ENCODE results near the gene THADA. TPM values are rescaled to one million over a fixed set of nuclear protein-coding genes. Genes with fewer than 3 reads are reported as not detected.

THADA gene
- total RNA-seq, 1 donor from 2014 or later = 32.9 TPM

DNA sequence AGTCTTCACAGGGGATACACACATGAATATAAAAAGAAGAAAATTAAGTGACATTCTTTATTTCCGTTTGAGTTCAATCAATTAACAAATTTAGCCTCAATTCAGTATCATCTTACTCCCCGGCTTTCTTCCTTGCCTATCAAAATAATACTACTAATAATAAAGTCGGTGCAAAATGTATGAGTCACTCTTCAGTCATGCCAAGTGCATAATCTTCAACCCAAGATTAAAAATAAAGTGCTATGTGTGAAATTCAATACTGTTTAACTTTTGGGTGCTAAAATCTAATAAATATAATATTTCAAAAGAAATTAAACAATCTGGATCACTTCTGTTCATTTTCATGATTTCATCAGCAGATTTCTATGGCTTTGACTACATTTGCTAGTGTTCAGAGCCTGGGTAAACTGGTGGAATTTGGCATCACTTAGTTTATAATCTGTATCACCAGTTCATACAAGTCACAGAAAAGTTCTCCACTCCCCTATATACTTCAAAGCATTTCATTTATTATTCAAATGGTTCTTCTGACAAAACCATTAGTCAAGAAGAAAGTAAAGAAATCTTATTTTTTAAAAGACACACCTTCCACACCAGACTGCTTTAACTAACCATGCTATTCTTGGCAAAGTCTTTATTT lies 183.6 kb downstream of the THADA start:
- intact Hi-C loops (cut with DNase I) = no loop called here
- no peaks in the 10 kb centered on the region for H3K36me3 ChIP-seq
- no peak overlapping the region for H3K27ac ChIP-seq
- H3K4me3 ChIP-seq = no peak overlapping the region
- no peak for ATAC-seq
- peaks cover 12% of the 10 kb centered on the region for H3K4me1 ChIP-seq
- H3K27me3 ChIP-seq = no peaks in the 10 kb centered on the region
- H3K9me3 ChIP-seq = no peaks in the 10 kb centered on the region
- TF ChIP-seq, protein P1, sequence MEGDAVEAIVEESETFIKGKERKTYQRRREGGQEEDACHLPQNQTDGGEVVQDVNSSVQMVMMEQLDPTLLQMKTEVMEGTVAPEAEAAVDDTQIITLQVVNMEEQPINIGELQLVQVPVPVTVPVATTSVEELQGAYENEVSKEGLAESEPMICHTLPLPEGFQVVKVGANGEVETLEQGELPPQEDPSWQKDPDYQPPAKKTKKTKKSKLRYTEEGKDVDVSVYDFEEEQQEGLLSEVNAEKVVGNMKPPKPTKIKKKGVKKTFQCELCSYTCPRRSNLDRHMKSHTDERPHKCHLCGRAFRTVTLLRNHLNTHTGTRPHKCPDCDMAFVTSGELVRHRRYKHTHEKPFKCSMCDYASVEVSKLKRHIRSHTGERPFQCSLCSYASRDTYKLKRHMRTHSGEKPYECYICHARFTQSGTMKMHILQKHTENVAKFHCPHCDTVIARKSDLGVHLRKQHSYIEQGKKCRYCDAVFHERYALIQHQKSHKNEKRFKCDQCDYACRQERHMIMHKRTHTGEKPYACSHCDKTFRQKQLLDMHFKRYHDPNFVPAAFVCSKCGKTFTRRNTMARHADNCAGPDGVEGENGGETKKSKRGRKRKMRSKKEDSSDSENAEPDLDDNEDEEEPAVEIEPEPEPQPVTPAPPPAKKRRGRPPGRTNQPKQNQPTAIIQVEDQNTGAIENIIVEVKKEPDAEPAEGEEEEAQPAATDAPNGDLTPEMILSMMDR (IDR thresholded peaks at IDR 0.05) = no peak
- DNase-seq = no peak

DNA sequence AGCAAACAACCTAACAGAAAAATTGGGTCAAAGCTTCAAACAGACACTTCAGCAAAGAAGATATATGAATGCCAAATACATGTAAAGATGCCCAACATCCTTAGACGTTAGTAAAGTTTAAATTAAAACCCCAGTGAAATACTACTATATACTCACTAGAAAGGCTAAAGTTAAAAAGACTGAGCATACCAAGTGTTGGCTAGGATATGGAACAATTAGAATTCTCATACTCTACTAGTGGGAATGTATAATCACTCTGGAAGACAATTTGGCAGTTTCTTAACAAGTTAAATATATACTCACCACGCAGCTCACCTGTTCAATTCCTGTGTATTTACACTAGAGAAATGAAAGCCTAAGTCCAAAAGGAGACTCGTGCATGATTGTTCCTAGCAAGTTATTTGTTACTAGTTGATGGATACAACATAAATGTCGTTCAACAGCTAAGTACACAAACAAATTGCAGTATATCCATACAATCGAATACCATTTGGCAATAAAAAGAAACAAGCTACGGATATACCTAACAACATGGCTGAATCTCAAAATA lies 185.7 kb downstream of the THADA start:
- H3K36me3 ChIP-seq = no peaks in the 10 kb centered on the region

DNA sequence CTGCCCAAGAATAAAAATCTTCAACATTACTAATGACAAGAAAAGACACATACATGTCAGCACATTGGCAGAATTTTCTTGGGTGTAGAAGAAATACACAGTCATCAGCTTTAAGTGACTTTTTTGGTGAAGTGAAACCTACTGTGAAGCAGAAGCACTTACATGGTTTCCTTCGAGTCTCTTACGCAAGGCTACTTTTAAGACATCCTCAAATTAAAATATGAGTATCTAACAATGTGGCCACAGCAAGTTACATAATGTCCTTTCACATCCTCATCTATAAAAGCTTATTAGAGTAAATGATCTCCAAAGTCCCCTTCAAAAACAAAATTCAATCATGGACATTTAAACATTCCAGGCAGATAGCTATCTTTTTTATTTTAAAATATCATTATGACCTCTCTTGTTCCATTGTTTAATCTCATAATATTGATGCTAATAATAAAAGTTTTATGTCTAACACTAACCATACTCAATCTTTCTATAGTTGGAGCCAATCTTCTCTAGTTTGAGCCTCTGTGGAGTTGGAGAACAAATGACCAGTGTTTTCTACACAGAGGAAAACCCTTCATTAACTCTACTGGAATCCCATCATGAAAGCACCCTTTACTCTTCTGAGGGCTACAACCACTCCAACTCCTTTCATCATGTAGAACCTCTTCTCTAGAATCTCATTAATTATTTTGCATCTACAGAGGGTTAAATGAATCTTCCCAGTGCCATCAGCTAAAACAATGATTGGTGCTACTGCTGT lies 187.3 kb downstream of the THADA start:
- Histone ChIP-seq H3K27ac (peak overlapping the region; percentile 43), H3K4me1 (peaks cover 12% of the 10 kb centered on the region)

More for the DNA sequence above, 185.7 kb downstream of the THADA start:
- DNase-seq (no peak), ATAC-seq (no peak)
- Histone ChIP-seq H3K27ac (no peak overlapping the region), H3K4me3 (no peak overlapping the region), H3K9me3 (no peaks in the 10 kb centered on the region), H3K27me3 (no peaks in the 10 kb centered on the region), H3K4me1 (peaks cover 12% of the 10 kb centered on the region)
- intact Hi-C loops (cut with DNase I) = no loop called here
- TF ChIP-seq, protein P1 (IDR thresholded peaks at IDR 0.05) = no peak

GRCh38 chr2:43407935-43408334 lies 187.9 kb downstream of the THADA start:
- Histone ChIP-seq H3K27ac (peak overlapping the region; percentile 43), H3K27me3 (no peaks in the 10 kb centered on the region), H3K4me1 (peaks cover 12% of the 10 kb centered on the region), H3K36me3 (no peaks in the 10 kb centered on the region), H3K9me3 (no peaks in the 10 kb centered on the region), H3K4me3 (no peak overlapping the region)
- TF ChIP-seq, protein P1 (IDR thresholded peaks at IDR 0.05) = no peak
- intact Hi-C loops (cut with DNase I) = no loop called here
- ATAC-seq (no peak), DNase-seq (no peak)

More for the DNA sequence above, 187.3 kb downstream of the THADA start:
- H3K4me3 ChIP-seq = no peak overlapping the region
- intact Hi-C loops (cut with DNase I) = no loop called here
- TF ChIP-seq, protein P1 (IDR thresholded peaks at IDR 0.05) = no peak
- DNase-seq (no peak), ATAC-seq (peak; percentile 81)
- no peaks in the 10 kb centered on the region for H3K27me3 ChIP-seq
- H3K36me3 ChIP-seq = no peaks in the 10 kb centered on the region
- H3K9me3 ChIP-seq = no peaks in the 10 kb centered on the region

DNA sequence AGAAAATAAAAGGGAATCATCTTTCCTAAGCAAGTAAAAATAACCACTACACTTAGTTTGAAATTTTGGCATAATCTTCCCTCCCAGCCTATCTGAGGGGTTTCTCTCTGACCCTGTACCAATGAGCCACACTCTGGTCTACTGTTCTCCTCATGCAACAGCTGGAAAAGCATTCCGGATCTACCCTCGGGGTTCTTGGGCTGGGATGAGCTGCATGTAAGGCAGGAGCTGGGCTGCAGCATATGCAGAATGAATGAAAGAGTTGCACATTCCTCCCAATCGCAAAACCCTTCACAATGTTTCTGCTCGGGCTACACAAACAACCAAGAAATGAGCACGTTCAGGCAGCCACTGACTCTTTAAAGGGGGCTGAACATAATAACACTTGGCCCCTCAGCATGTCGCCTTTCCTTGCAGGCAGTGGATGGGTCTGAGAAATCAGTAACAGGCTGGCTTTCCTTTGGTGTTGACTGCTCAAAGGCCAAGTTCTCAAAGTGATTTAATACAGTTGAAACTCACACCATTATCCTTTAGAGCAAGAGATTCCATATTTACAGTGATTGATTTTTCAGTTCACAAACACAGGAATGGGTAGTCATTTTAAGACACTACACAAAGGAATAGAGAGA lies 189.1 kb downstream of the THADA start:
- intact Hi-C loops (cut with DNase I) = no loop called here
- H3K36me3 ChIP-seq = no peaks in the 10 kb centered on the region
- TF ChIP-seq, protein P1 (IDR thresholded peaks at IDR 0.05) = no peak
- H3K9me3 ChIP-seq = no peaks in the 10 kb centered on the region
- no peak overlapping the region for H3K27ac ChIP-seq
- ATAC-seq (no peak), DNase-seq (no peak)
- H3K4me1 ChIP-seq = peaks cover 12% of the 10 kb centered on the region
- no peak overlapping the region for H3K4me3 ChIP-seq
- no peaks in the 10 kb centered on the region for H3K27me3 ChIP-seq
